ENCODE data around the gene PCDH9.

- TF ChIP-seq CTCF (IDR thresholded peaks at IDR 0.05): no peak
- TF ChIP-seq POLR2A (IDR thresholded peaks at IDR 0.05): no peak
These were observed 515.3 kb downstream of the PCDH9 start for GRCh38 chr13:66714795-66715194.
